NCI-H524 treated with DMSO at 0.1 percent for 48 hours (cell line): ENCODE results near the gene GMEB2.
"Not testable (repeated sequence)": the region's sequence is repeated elsewhere in the genome, so short reads cannot be mapped to it uniquely, and the experiment has no call there.

ENCODE experiments used
- DNase-seq: peaks from one replicate; lab custom pipeline; 2025; lab: John Stamatoyannopoulos, UW

The GMEB2 gene, protein sequence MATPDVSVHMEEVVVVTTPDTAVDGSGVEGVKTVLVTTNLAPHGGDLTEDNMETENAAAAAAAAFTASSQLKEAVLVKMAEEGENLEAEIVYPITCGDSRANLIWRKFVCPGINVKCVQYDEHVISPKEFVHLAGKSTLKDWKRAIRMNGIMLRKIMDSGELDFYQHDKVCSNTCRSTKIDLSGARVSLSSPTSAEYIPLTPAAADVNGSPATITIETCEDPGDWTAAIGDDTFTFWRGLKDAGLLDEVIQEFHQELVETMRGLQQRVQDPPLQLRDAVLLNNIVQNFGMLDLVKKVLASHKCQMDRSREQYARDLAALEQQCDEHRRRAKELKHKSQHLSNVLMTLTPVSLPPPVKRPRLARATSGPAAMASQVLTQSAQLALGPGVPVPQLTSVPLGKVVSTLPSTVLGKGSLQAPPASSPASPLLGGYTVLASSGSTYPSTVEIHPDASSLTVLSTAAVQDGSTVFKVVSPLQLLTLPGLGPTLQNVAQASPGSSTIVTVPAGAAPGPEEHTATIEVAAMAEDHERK

DNA sequence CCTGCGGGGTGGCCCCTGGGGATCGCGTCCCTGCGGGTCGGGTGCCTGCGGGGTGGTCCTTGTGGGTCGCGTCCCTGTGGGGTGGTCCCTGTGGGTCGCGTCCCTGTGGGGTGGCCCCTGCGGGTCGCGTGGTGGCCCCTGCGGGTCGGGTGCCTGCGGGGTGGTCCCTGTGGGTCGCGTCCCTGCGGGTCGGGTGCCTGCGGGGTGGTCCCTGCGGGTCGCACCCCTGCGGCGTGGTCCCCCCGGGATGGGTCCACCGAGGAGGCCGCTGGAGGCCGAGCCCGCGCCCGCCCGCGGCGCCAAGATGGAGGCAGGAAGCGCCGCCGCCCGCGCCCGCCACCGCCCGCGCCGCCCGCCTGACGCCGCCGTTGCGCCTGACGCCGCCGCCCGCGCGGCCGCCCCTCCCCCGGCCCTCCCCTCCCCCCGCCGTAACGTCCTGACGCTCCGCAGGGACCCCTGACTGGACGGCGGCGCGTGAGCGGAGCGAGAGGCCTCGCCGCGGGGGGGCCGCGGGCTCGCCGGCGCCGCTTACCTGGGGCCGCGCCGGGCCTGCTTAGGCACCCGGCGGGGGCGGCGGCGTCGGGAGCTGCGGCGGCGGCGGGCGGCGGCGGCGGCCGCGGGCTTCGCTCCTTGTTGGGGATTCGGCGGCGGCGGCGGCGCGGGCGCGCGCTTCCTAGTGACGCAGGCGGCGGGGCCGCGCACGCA is at the start of gene GMEB2:
TSS of gene GMEB2 (minus strand) at position 678 of the 705 bp plus-strand sequence. CDS start 7,704 bp downstream, outside the sequence.
- DNase-seq: no peak

DNA sequence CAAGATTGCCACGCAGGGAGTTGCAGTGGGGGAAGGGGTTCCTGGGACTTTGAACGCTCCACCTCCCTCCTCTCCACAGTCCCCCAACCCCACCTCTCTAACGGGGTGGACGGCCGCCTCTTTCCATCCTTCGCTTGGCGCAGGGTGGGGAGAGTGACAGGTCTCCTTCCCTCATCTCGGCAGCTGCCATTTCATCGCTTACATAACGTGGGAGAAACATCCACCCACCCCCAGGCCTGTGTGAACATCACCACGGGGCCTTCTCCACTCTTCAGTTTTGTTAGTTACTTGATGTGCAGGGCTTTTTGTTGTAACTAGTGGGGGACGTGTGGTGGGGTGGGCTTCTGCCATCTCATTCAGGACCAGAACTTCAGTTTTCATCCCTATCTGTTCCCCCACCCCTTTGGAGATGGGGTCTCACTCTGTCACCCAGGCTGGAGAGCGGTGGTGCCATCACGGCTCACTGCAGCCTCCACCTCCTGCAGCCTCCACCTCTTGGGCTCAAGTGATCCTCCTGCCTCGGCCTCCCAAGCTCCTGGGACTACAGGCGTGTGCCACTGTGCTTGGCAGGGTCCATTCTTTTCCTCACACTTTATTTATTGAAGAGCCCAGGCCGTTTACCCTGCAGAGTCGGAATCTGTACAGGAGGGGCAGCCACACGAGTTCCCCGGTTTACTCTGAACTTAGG is 48.9 kb upstream of the GMEB2 start:
- no peak for DNase-seq

DNA sequence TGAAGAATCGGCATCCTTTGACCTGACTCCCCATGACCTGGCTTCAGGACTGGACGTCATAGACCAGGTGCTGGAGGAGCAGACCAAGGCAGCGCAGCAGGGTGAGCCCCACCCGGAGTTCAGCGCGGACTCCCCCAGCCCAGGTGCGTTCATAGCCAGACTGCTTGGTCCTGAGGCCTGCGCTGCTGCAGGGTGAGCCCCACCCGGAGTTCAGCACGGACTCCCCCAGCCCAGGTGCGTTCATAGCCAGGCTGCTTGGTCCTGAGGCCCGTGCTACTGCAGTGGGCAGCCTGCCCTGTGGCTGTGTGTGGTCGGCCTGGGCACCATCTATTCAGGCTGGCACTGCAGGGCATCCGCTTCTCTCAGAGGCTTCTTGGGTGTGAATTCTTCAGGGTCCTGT is 47.0 kb upstream of the GMEB2 start:
- DNase-seq: no peak

DNA sequence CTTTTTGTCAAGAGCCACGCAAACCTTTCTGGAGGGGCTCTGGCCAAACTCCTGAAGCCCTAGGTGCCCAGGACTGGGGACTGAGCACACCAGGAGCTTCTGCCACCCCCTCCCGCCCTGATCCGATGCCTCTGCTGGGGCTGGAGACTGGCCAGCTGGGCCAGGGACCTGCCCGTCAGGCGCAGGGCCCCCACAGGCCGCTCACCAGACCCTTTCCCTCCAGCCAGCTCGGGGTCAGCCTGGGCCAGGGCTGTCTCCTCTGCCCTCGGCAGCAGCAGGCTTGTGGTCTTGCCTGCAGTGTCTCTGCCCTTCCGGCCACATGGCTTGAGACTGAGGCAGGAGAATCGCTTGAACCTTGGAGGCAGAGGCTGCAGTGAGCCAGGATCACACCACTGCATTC is 45.8 kb upstream of the GMEB2 start:
- no peak for DNase-seq

DNA sequence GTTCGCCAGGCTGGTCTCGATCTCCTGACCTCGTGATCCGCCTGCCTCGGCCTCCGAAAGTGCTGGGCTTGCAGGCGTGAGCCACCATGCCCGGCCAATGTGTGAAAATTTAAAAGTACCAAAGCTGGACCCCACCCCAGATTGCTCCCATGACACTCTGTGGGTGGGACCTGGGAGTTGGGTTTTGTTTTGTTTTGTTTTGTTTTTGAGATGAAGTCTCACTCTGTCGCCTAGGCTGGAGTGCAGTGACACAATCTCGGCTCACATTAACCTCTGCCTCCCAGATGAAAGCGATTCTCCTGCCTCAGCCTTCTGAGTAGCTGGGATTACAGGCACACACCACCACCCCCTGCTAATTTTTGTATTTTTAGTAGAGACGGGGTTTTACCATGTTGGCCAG is 44.8 kb upstream of the GMEB2 start:
- not testable (repeated sequence) for DNase-seq

DNA sequence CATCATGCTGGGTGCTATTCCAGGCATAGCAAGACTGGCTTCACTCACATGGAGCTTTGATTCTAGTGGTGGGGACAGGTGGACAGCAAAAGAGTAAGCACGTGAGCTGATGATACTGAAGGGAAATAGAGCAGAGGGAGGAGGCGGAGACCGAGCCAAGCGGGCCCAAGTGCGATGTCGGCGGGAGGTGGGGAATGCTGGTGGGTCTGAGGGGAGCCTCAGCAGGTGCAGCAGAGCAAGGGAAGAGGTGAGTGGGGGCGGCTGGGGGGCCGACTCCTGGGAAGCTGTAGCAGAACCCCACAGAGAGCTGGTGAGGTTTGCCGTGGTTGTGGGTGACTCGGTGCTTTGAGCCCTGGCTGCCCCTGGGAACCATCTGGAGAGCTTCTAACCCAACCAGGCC is 41.5 kb upstream of the GMEB2 start:
- no peak for DNase-seq

DNA sequence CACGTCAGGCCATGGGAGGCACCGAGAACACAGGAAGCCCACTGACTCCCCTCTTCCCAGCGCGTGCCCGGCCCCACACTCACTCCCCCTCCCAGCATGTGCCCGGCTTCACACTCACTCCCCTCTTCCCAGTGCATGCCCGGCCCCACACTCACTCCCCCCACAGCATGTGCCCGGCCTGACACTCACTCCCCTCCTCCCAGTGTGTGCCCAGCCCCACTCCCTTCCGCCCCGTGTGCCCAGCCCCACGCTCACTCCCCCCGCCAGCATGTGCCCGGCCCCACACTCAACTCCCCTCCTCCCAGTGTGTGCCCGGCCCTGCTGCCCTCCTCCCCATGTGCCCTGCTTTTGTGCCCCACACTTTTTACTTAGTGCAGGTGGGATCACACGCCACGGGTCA is 41.0 kb upstream of the GMEB2 start:
- DNase-seq: no peak

DNA sequence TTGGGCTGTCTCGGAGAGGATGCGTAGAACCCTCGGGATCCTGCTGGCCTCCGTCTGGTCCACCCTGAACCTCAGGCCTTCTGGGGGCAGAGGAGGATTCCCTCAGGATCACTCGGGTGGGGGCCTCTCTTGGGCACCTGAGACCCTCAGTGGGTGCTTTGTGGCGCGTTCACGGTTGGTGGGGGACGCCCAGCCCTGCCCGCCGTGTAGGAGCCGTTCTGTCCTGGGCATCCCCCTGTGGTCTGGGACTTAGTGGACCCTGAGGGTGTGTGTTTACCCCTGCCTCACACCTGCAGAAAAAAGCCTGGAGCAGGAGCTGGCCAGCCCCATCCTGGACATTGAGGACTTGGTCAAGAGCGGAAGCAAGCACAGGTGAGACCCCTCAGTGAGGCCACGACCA is 38.8 kb upstream of the GMEB2 start:
- no peak for DNase-seq

DNA sequence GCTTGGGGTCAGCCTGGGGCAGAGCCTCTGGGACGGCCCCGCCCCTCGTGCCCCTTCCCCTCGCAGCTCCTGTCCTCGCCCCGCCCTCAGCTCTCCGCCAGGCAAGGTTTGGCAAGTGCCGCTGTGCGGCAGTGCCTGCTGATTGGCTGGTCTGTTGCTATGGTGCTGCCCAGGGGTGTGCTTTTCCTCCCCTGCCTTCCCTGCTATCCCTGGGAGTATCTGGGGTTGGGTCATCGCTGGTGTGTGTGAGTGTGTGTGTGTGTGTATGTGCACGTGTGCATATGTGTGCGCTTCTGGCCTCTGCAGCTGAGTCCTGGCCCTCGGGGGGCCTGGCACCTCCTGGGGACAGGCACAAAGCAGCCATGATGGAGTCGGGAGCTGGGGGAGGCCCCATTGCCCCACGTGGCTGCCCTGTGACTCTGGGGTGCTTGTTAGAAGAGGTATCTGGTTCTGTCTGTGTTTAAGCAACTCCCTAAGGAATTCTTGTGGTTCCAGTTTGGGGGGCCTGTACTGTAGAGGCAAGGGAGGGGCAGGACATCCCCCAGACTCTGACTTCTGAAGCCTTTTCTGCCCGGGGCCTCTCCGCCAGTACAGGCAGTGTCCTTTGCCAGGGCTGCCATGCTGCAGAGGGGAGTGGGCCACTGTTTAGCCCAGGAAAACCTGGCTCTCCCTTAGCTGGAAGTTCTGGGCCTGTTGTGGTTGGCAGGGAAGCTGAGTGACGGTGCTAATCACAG is 38.1 kb upstream of the GMEB2 start:
- DNase-seq: no peak

DNA sequence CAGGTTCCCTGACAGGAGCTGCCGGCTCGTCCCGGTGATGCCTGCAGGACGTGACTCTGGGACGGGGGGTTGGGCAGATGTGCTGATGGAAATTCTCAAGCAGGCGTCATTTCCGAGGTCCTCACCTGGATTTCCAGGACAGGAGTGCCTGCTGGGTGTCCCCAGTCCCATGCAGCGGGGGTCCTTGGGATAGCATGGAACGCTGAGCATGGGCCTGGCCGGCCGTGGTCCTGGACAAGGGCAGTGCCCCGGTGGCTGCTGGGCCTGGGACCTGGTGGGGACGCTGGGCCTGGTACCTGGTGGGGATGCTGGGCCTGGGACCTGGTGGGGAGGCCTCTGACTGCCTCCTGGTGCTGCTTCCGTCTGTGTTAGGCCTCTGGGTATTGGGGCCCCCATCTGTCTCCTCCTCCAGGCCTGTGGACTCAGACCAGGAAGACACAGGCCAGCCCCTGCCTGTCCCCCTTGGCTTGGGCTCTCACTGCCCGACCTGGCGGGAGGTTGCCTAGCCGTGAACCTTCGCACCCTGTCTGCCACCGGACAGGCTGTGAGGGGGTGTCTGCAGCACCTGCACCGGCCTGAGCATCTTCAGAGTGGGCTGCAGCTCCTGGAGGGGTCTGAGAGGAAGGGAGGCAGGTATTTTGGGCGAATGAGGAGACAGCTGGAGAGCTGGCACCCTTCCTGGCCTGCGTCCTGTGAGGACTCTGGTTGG is 37.4 kb upstream of the GMEB2 start:
- DNase-seq: no peak

DNA sequence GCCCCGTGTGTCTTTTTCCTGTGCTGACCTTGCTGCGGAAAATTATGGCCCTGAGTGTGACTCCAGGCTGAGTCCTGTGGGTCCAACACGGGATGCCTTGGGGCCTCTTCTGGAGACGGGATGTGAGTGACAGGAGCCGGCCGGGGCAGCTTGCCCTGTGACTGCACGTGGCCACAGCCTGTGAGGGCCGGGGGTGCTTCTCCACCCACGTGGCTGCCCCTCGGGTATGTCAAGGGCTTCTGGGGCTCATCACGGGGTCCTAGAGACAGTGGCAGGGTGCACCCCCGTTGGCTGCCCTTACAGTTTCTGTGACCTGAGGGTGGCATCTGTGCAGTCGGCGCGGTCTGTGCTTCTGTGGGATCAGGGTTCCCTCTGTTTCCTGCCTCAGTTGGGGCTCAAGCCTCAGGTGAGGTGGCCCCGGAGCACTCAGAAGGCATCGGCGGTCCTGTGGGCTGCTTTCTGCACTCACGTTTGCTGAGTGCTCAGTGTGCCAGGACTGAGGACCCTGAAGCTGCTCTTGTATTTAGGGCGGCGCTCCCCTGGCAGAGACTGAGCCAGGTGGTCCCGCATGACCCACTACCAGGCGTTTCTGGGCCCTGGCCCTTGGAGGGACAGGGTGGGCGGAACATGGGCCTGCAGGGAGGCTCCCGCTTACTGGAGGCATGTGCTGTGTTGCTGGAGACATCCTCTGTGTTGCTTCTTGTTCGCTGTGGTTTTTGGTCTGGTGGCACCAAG is 36.6 kb upstream of the GMEB2 start:
- no peak for DNase-seq

DNA sequence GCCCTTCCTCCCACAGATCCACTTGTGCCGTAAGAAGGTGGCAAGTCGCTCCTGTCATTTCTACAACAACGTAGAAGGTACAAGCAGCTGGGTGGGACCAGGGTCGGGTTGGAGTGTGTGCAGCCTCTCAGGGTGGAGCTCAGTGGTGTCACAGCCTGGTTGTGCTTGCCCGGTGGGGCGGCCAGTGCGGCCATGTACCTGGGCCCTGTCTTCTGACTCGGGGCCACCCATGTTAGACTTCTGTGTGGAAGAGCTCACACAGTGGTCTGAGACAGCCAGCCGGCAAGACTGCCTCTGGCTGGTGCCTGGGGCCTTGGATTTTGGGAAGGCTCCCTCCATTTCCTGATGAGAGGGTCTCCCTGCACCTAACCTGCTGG is 35.9 kb upstream of the GMEB2 start:
- DNase-seq: no peak

DNA sequence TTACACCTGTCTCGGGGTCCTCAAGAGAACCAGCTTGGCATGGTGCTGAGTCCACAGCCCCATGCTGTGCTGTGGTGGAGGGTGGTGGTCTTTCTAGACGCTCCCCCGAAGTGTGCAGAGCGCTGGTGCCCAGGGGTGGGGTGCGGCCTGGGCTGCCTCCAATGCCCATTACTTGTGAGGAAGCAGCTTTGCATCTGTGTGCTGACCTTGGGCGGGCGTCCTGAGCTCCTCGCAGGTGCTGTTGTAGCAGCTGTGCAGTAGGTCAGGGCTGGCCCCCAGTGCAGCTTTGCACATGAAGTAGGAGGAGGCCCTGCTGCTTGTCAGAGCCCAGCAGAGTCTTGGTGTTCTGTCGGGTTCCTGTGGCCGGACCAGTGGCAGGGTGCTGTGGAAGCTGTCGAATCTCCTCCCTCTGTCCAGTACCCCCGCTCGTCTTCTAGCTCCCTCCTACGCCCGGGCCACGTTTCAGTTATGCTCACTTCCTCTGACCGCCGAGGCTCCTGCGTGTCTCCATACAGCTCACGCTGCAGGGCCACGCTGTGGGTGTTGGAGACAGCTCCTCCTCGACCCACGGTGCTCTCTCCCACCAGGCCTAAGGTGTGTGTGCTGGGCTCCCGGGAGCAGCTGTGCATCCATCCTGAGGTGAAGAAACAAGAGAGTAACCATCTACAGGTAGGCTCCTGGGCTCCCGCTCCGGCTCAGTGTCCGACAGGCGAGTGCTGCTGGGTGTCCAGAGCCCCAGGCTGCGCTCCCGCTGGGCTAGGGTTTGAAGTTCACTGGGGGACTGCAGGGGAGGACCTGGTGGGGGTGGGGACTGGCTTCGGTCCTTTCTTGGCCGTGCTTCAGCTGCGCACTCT is 35.3 kb upstream of the GMEB2 start:
- no peak for DNase-seq

DNA sequence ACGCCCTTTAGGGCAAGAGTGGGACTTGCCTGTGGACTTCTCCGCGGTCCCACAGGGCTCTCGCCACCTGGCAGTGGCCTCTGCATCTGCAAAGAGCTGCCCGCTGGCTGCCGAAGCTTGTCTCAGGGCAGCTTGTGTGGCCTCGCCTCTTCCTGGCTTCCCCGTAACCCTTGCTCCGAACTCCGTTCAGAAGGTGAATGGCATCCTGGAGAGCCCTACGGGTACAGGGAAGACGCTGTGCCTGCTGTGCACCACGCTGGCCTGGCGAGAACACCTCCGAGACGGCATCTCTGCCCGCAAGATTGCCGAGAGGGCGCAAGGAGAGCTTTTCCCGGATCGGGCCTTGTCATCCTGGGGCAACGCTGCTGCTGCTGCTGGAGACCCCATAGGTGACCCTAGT is 34.2 kb upstream of the GMEB2 start:
- DNase-seq: no peak

DNA sequence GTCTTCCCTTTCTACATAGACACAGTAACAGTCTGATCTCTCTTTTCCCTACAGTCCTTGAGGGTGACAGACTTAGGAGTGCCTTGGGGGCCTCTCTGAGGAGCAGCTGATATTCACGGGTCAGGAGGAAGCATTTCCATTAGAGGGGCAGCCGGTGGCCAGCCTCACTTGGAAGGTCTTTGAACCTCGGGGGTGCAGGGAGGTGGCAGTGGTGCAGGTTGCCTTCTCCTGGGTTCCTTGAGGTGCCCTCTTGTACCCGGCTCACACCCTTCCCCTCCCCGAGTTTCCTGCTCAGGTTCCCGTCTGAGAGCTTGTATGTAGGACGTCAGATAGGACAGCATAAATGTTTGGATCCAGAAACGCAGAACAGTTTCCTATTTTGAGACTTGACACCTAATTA is 33.7 kb upstream of the GMEB2 start:
- no peak for DNase-seq

DNA sequence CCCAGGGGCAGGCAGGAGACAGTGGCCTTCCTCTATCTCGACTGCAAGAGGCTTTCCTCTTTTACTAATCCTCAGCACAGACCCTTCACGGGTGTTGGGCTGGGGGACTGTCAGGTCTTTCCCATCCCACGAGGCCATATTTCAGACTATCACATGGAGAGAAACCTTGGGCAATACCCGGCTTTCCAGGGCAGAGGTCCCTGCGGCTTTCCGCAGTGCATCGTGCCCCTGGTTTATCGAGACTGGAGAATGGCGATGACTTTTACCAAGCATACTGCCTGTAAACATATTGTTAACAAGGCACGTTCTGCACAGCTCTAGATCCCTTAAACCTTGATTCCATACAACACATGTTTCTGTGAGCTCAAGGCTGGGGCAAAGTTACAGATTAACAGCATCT is 33.3 kb upstream of the GMEB2 start:
- not testable (repeated sequence) for DNase-seq

DNA sequence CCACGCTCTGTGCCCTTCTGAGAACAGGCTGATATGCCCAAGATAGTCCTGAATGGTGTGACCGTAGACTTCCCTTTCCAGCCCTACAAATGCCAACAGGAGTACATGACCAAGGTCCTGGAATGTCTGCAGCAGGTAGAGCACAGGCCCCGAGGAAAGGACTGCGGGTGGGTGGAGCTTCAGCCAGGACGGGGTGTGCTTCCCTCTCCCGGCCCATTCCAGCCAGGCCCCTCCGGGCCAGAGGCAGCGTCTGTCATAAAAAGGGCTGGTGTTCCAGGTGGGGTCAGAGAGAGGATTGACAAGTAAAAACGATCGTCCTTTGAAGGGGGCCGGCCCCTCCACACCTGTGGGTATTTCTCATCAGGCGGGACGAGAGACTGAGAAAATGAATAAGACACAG is 32.5 kb upstream of the GMEB2 start:
- no peak for DNase-seq

DNA sequence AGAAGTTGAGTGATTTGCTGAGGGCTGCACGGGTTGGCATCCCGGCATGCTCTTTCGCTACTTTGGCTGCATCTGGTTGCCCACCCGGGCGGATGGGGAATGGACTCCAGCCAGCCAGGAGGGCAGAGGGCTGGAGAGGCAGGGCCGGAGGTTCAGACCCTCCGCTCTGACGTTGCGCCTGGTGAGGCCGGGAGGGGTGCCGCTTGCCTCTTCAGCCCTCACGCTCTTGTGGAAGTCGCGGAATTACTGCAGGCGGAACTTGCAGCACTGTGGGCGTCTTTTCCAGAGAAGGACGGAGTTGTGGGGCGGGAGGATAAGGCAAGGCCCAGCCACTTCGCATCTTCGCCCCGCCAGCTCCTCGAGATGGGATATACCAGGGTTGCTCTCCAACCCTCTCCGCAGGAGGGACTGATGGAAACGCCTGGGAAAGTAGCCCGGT is 31.9 kb upstream of the GMEB2 start:
- DNase-seq: no peak

DNA sequence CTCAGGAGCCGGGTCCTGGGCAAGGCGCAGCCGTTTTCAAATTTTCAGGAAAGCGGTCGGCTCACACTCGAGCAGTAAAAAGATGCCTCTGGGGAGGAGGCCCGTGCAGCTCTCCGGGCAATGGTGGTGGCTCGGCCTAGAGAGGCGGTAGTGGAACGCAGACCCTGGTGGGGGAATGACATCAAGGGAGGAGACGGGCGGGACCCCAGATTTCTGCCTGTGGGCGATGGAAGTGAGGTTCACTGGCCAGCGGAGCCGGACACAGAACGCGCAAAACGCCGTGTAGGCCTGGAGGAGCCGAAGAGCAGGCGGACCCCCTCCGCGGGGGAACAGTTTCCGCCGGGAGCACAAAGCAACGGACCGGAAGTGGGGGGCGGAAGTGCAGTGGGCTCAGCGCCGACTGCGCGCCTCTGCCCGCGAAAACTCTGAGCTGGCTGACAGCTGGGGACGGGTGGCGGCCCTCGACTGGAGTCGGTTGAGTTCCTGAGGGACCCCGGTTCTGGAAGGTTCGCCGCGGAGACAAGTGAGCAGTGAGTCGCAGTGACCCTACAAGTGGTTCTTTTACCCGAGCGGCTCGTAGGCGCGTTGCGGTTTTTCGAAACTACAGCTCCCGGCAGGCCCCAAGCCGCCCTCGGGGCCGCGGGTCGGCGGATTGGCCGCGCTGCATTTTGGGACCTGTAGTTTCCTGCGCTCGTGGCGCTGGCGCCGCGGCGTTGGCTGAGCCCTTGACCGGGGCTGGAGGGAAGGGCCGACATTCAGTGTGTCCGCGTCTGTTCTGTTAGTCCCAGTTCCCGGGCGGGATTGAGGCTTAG is 31.2 kb upstream of the GMEB2 start, which contains the start of gene RTEL1:
TSS of gene RTEL1 (plus strand) at position 376 of the 812 bp plus-strand sequence. CDS start 1,091 bp downstream, outside the sequence.
- DNase-seq: peak; percentile 62
